Neural progenitor cell (in vitro differentiated cells): ENCODE measurements around the gene XCR1.

Experiments used
- CTCF ChIP-seq: fragments of 200-600 bp; sonication (generic); IDR thresholded peaks from 2 replicates; pipeline ENCODE4 v1.5.1; 2017; ENCODE audit warnings: antibody characterized with exemption, mild to moderate bottlenecking
- EZH2 ChIP-seq: fragments of 200-600 bp; sonication (generic); IDR thresholded peaks from 2 replicates; pipeline ENCODE4 v1.6.1; 2017; ENCODE audit warnings: antibody characterized with exemption, mild to moderate bottlenecking, moderate library complexity
- EZH2phosphoT487 ChIP-seq: fragments of 200-600 bp; sonication (generic); IDR thresholded peaks from 2 replicates; pipeline ENCODE4 v1.6.1; 2017; ENCODE audit warnings: antibody characterized with exemption

GRCh38 chr3:46012246-46012645 is 15.0 kb downstream of the XCR1 start:
- TF ChIP-seq CTCF (no peak), EZH2phosphoT487 (no peak), EZH2 (no peak)
